GM21717 (cell line): ENCODE data around the gene PDZRN4.
"Not testable (repeated sequence)": the region's sequence is repeated elsewhere in the genome, so short reads cannot be mapped to it uniquely, and the experiment has no call there.

Experiments
- ATAC-seq: cut with Tn5 transposase; IDR thresholded peaks from one replicate; pipeline ENCODE4 v1.9.1; 2021; ENCODE audit warnings: mild to moderate bottlenecking, moderate library complexity; ENCODE audit not compliant: unreplicated experiment

PDZRN4 gene

DNA sequence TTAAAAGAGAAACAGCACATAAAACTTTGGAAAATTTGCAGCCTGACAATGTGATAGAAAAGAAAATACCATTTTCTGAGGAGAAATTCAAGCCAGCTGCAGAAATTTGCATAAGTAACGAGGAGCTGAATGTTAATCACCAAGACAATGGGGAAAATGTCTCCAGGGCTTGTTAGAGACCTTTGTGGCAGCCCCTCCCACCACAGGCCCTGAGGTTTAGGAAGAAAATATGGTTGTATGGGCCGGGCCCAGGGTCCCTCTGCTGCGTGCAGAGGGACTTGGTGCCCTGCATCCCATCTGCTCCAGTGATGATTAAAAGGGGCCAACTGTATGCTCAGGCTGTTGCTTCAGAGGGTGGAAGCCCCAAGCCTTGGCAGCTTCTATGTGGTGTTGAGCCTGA lies 427.1 kb downstream of the PDZRN4 start:
- not testable (repeated sequence) for ATAC-seq

- ATAC-seq: no peak
Measured at GRCh38 chr12:41619705-41620104, 431.6 kb downstream of the PDZRN4 start.

DNA sequence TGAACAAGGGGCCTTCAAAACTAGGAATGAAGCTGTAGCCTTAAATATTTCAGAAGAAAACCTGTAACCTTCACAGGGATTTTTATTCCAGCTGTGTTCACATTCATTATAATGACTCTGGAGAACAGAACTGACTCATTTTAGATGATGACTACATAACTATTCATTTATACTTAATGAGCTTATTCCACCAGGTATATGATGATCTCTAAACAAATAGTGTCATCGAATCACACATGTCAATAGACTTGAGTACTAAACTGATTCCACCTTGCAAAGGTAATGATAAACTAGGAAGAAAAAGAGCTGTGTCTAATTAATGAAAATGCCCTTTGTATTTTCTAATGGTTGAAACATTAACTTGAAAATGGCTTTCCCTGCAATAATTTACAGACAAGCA lies 433.2 kb downstream of the PDZRN4 start:
- ATAC-seq: no peak
